ENCODE results near the gene CEP83.

- TF ChIP-seq POLR2A (IDR thresholded peaks at IDR 0.05; ENCODE audit: low read depth) = no peak
- TF ChIP-seq, protein P1, sequence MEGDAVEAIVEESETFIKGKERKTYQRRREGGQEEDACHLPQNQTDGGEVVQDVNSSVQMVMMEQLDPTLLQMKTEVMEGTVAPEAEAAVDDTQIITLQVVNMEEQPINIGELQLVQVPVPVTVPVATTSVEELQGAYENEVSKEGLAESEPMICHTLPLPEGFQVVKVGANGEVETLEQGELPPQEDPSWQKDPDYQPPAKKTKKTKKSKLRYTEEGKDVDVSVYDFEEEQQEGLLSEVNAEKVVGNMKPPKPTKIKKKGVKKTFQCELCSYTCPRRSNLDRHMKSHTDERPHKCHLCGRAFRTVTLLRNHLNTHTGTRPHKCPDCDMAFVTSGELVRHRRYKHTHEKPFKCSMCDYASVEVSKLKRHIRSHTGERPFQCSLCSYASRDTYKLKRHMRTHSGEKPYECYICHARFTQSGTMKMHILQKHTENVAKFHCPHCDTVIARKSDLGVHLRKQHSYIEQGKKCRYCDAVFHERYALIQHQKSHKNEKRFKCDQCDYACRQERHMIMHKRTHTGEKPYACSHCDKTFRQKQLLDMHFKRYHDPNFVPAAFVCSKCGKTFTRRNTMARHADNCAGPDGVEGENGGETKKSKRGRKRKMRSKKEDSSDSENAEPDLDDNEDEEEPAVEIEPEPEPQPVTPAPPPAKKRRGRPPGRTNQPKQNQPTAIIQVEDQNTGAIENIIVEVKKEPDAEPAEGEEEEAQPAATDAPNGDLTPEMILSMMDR (IDR thresholded peaks at IDR 0.05) = no peak
These were observed 173.6 kb downstream of the CEP83 start for GRCh38 chr12:94285943-94286582.
